PC-3 (cell line): Measurements from ENCODE around the gene COL27A1.

Source experiments
- CTCF ChIP-seq: fragments of 300-600 bp; sonication (generic); conservative IDR thresholded peaks from 2 replicates; pipeline ENCODE4 v1.5.1; 2017; ENCODE audit warnings: antibody characterized with exemption, low read depth, mild to moderate bottlenecking, low read length
- EZH2 ChIP-seq: fragments of 300-600 bp; sonication (generic); IDR thresholded peaks from one replicate; pipeline ENCODE4 v1.6.1; 2017; ENCODE audit warnings: antibody characterized with exemption, mild to moderate bottlenecking, low read length; ENCODE audit not compliant: unreplicated experiment
- EZH2phosphoT487 ChIP-seq: fragments of 300-600 bp; sonication (generic); IDR thresholded peaks from 2 replicates; pipeline ENCODE4 v1.6.1; 2018; ENCODE audit warnings: mild to moderate bottlenecking, antibody characterized with exemption, low read length, borderline replicate concordance

- TF ChIP-seq CTCF (no peak), EZH2 (no peak), EZH2phosphoT487 (no peak)
Observed at GRCh38 chr9:114313186-114313585, 157.8 kb downstream of the COL27A1 start.
